GM21529 (cell line): ENCODE results near the gene TFPI.
"Not testable (repeated sequence)": the region's sequence is repeated elsewhere in the genome, so short reads cannot be mapped to it uniquely, and the experiment has no call there.

Source experiments
- ATAC-seq: cut with Tn5 transposase; IDR thresholded peaks from one replicate; pipeline ENCODE4 v1.9.1; 2021; ENCODE audit not compliant: unreplicated experiment

TFPI gene

DNA sequence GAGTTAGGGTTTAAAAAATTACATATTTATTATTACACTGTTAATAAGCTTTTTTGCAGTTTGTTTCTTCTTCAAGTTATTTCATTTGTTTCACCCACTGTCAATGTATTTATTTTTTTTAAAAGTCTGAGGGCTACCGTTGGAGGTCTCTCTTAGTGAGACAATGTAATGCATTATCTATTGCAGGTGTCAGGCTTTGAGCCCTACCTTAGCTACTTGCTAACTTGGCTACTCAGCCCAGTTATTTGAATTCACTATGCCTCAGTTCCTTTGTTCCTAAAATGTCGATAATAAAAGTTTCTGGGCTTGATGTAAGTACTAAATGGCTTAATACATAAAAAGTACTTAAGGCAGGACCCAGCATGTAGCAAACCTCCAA is 458 bp upstream of the TFPI start:
- no peak for ATAC-seq

DNA sequence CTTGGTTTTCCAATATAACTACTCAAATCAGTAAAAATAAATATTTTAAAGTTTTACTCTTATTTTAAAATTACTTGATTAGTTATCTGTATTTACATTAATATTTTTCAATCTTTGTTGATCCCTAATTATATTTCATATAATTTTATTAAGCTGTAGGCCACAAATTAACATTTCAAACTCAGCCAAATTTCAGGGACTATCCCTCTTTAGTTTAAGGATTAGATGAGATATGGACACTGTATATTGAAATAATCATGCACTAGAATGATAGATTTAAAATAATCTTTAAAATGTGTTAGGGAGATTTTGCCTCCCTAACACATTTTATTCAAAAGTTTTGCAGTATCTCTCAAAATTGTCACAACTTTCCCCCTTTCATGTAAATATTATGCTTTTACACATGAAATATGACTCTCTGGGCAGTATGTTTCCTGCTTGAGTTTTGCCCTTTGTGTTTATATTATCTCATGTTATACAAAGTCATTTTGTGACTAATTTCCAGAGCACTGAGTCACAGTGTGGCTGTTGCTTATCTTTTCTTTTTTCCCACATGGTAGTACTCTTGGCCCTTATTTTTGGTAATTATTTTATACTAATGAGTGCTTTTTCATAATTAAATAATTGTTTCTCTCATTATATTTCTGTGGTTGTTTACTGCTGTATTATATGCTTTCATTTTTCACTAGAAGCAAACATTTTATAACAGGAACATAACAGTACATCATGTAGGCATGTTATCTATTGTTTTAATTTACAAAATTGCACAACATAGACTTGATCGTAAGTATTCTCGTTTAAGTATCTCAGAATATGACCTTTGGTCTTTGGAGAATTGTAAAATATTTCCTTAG is 1.2 kb downstream of the TFPI start:
- ATAC-seq, result no peak

- no peak for ATAC-seq
These were observed 1.9 kb downstream of the TFPI start for GRCh38 chr2:187552381-187552780.

DNA sequence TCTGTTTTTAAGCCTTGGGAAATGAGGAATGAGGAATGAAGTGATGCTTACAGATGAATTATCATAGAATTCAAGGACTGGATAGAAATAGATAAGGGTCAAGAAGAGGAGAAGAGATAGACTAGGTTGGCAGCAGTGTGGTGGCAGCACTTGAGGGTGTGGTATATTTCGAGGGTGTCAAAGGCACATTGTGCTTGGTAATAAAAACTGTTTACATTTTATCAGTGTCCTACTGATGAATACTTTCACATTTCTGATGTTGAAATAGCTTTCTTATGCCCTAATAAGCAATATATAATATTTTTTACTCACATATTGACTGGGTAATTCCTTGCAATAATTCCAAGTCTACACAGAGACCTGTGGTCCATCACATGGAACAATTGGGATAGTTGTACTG is 3.4 kb downstream of the TFPI start:
- no peak for ATAC-seq

GRCh38 chr2:187549951-187550555 is 4.2 kb downstream of the TFPI start:
- no peak for ATAC-seq

DNA sequence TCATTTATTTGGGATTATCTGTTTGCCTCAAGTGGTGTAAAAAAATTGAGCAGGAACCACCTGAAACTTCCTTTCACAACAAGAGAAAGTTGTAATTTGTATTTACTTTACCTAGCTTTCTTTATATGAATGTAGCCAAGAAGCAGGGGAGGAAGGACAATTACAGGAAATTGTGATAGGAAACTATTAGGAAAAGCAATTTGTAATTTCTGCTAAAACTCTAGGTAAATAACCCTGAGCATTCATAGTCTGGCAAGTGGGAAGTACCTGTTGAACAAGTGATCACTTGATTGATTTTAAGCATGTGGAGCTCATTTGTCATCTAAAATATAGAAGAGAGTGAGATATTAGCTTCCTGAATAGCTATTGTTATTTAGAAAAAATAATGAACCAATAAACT is 5.0 kb downstream of the TFPI start:
- ATAC-seq, result no peak

DNA sequence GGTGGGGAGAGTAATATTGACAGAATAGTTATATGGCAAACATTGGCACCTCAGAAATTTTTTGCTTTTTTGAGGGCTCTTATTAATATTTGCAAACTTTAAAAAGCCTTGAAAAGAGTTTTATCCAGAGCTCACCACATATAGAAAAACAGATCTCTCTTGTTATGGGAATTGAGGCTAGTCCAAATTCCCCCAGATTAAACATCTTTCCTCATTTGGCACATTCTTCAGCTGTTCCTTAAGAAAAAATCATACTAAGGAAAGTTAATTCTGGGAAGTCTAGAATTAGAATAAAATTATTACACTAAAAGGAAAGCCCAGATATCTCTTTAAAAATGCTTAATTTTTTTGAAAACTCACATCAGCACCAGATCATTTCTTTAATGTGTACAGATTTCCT is 5.6 kb downstream of the TFPI start:
- no peak for ATAC-seq

- ATAC-seq, result no peak
These were observed 6.8 kb downstream of the TFPI start for GRCh38 chr2:187547353-187547979.

GRCh38 chr2:187546762-187547333 is 7.4 kb downstream of the TFPI start:
- ATAC-seq, result no peak

GRCh38 chr2:187545238-187545751 is 8.9 kb downstream of the TFPI start:
- no peak for ATAC-seq

- ATAC-seq, result no peak
These were observed 9.7 kb downstream of the TFPI start for GRCh38 chr2:187544371-187545080.

GRCh38 chr2:187543488-187543887 is 10.7 kb downstream of the TFPI start:
- ATAC-seq, result no peak

- ATAC-seq, result no peak
These were observed 12.1 kb downstream of the TFPI start for GRCh38 chr2:187542123-187542522.

GRCh38 chr2:187541086-187542085 is 12.8 kb downstream of the TFPI start:
- ATAC-seq, result no peak

DNA sequence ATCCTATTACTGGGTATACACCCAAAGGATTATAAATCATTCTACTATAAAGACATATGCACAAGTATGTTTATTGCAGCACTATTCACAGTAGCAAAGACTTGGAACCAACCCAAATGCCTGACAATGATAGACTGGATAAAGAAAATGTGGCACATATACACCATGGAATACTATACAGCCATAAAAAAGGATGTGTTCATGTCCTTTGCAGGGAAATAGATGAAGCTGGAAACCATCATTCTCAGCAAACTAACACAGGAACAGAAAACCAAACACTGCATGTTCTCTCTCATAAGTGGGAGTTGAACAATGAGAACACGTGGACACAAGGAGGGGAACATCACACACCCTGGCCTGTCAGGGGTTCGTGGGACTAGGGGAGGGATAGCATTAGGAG is 16.0 kb downstream of the TFPI start:
- not testable (repeated sequence) for ATAC-seq

GRCh38 chr2:187535381-187535780 is 18.9 kb downstream of the TFPI start:
- not testable (repeated sequence) for ATAC-seq

DNA sequence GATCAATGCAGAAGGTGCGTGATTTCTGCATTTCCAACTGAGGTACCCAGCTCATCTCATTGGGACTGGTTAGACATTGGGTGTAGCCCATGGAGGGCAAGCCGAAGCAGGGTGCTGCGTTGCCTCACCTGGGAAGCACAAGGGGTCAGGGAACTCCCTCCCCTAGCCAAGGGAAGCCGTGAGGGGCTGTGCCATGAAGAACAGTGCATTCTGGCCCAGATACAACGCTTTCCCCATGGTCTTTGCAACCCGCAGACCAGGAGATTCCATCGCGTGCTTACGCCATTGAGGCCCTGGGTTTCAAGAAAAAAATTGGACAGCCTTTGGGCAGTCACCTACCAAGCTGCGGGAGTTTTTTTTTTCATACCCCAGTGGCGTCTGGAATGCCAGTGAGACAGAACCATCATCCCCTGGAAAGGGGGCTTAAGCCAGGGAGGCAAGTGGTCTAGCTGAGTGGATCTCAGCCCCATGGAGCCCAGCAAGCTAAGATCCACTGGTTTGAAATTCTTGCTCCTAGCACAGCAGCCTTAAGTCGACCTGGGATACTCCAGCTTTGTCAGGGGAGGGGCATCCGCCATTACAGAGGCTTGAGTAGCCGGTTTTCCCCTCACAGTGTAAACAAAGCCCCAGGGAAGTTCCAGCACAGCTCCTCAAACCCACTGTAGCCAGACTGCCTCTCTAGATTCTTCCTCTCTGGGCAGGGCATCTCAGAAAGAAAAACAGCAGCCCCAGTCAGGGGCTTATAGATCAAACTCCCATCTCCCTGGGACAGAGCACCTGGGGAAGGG is 21.7 kb downstream of the TFPI start:
- no peak for ATAC-seq

GRCh38 chr2:187529977-187530721 is 24.1 kb downstream of the TFPI start:
- ATAC-seq, result no peak
